Measurements from ENCODE around the gene PTPRN2.

DNA sequence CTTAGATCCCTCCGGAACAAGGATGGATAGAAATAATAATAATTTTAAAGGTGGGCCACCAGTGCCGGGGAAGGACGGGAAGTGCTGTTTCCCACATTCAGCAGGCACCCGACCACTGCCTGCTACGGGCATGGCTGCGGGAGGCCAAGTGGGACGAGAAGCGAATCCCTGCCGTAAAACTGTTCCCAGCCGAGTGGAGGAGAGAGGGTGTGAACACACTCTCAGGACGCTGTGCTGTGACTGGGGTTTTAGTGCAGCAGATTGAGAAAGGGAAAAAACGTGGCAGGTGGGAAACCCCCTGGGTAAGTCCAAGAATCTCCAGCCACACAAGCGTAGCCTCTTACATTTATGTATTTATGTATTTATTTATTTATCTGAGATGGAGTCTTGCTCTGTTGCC is 1092.0 kb downstream of the PTPRN2 start:
- TF ChIP-seq, protein P1, sequence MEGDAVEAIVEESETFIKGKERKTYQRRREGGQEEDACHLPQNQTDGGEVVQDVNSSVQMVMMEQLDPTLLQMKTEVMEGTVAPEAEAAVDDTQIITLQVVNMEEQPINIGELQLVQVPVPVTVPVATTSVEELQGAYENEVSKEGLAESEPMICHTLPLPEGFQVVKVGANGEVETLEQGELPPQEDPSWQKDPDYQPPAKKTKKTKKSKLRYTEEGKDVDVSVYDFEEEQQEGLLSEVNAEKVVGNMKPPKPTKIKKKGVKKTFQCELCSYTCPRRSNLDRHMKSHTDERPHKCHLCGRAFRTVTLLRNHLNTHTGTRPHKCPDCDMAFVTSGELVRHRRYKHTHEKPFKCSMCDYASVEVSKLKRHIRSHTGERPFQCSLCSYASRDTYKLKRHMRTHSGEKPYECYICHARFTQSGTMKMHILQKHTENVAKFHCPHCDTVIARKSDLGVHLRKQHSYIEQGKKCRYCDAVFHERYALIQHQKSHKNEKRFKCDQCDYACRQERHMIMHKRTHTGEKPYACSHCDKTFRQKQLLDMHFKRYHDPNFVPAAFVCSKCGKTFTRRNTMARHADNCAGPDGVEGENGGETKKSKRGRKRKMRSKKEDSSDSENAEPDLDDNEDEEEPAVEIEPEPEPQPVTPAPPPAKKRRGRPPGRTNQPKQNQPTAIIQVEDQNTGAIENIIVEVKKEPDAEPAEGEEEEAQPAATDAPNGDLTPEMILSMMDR (IDR thresholded peaks at IDR 0.05) = no peak
- no peak for TF ChIP-seq TCF7L2 (IDR thresholded peaks at IDR 0.05; ENCODE audit: low read depth, low read length)
- TF ChIP-seq, protein P2, sequence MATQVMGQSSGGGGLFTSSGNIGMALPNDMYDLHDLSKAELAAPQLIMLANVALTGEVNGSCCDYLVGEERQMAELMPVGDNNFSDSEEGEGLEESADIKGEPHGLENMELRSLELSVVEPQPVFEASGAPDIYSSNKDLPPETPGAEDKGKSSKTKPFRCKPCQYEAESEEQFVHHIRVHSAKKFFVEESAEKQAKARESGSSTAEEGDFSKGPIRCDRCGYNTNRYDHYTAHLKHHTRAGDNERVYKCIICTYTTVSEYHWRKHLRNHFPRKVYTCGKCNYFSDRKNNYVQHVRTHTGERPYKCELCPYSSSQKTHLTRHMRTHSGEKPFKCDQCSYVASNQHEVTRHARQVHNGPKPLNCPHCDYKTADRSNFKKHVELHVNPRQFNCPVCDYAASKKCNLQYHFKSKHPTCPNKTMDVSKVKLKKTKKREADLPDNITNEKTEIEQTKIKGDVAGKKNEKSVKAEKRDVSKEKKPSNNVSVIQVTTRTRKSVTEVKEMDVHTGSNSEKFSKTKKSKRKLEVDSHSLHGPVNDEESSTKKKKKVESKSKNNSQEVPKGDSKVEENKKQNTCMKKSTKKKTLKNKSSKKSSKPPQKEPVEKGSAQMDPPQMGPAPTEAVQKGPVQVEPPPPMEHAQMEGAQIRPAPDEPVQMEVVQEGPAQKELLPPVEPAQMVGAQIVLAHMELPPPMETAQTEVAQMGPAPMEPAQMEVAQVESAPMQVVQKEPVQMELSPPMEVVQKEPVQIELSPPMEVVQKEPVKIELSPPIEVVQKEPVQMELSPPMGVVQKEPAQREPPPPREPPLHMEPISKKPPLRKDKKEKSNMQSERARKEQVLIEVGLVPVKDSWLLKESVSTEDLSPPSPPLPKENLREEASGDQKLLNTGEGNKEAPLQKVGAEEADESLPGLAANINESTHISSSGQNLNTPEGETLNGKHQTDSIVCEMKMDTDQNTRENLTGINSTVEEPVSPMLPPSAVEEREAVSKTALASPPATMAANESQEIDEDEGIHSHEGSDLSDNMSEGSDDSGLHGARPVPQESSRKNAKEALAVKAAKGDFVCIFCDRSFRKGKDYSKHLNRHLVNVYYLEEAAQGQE (IDR thresholded peaks at IDR 0.05; ENCODE audit: insufficient read depth in 1 of 2, low read depth in 2 of 2, low read length in 1 of 2) = no peak
- no peak for TF ChIP-seq SIN3A (IDR thresholded peaks at IDR 0.05; ENCODE audit: borderline replicate concordance, insufficient read depth, low read depth, low read length)
- TF ChIP-seq POLR2AphosphoS5 (IDR thresholded peaks at IDR 0.05; ENCODE audit: low read depth, low read length) = no peak
